G401 (cell line): ENCODE results near the gene RLF. TPM values are rescaled to one million over a fixed set of nuclear protein-coding genes. Genes with fewer than 3 reads are reported as not detected.

ENCODE experiments used
- DNase-seq: peaks from one replicate; pipeline ENCODE4 v3.0.0-alpha.2; 2015; ENCODE audit warnings: low spot score
- in situ Hi-C: cut with HindIII; loops from 2 replicates; pipeline ENCODE4 v1.10.0; 2016; ENCODE audit warnings: low sequenced_read_pairs, mixed read lengths
- total RNA-seq: library from RNA; depleted of rRNA; stranded (reverse); fragments of >200 nt; shearing (Covaris generic); gene quantifications from 2 replicates; pipeline ENCODE4 v1.2.3, GENCODE V29; 2014; rRNA removed

The RLF gene
- total RNA-seq, 1 experiment from 2014 or later: 10.4 TPM

- in situ Hi-C loops: no loop called here
- no peak for DNase-seq
Measured at GRCh38 chr1:40258445-40258769, 97.2 kb downstream of the RLF start.

GRCh38 chr1:40264354-40264781, 103.2 kb downstream of the RLF start:
- no peak for DNase-seq

GRCh38 chr1:40265298-40265697, 104.1 kb downstream of the RLF start:
- DNase-seq: no peak
- in situ Hi-C loops: no loop called here

More at GRCh38 chr1:40264354-40264781, 103.2 kb downstream of the RLF start:
- in situ Hi-C loops: no loop called here

GRCh38 chr1:40265919-40266318, 104.7 kb downstream of the RLF start:
- DNase-seq: no peak
- in situ Hi-C loops: no loop called here

GRCh38 chr1:40266786-40267535, 105.8 kb downstream of the RLF start:
- DNase-seq: no peak
- in situ Hi-C loops: no loop called here

- in situ Hi-C loops: no loop called here
Measured at GRCh38 chr1:40267767-40268187, 106.6 kb downstream of the RLF start.

GRCh38 chr1:40268211-40268610, 107.0 kb downstream of the RLF start:
- DNase-seq: no peak
- in situ Hi-C loops: no loop called here

More at GRCh38 chr1:40267767-40268187, 106.6 kb downstream of the RLF start:
- DNase-seq: no peak

- in situ Hi-C loops: no loop called here
- DNase-seq: no peak
Measured at GRCh38 chr1:40270152-40270834, 109.1 kb downstream of the RLF start.

- in situ Hi-C loops: no loop called here
Measured at GRCh38 chr1:40272653-40273213, 111.5 kb downstream of the RLF start.

GRCh38 chr1:40273547-40274166, 112.5 kb downstream of the RLF start:
- in situ Hi-C loops: no loop called here
- DNase-seq: no peak

More at GRCh38 chr1:40272653-40273213, 111.5 kb downstream of the RLF start:
- DNase-seq: no peak

- in situ Hi-C loops: no loop called here
- no peak for DNase-seq
Measured at GRCh38 chr1:40274331-40274730, 113.1 kb downstream of the RLF start.

- in situ Hi-C loops: no loop called here
- no peak for DNase-seq
Measured at GRCh38 chr1:40276122-40276521, 114.9 kb downstream of the RLF start.

- in situ Hi-C loops: no loop called here
- no peak for DNase-seq
Measured at GRCh38 chr1:40281853-40282252, 120.7 kb downstream of the RLF start.

Other genes with a start within 250 kb of the RLF start
- gene MFSD2A, start 206.2 kb upstream of the RLF start, total RNA-seq: 4.3 and 7.9 TPM in 2 replicates
- gene CAP1, start 120.7 kb upstream of the RLF start, total RNA-seq: 135 and 183 TPM in 2 replicates
- gene PPT1, start 64.1 kb upstream of the RLF start, total RNA-seq: 181 and 227 TPM in 2 replicates
- not detected in 2 replicates for gene TMCO2, start 86.5 kb downstream of the RLF start, total RNA-seq
- gene ZMPSTE24, start 96.8 kb downstream of the RLF start, total RNA-seq: 16.1 and 36.0 TPM in 2 replicates
- 4.0 and 6.4 TPM in 2 replicates for gene COL9A2, start 155.9 kb downstream of the RLF start, total RNA-seq
- 15.0 and 21.9 TPM in 2 replicates for gene SMAP2, start 212.3 kb downstream of the RLF start, total RNA-seq